ENCODE results near the gene GPSM1. TPM values are rescaled to one million over a fixed set of nuclear protein-coding genes. Genes with fewer than 3 reads are reported as not detected.

Gene GPSM1
- total RNA-seq, 1 donor from 2014 or later: 35.4 TPM

GRCh38 chr9:136341769-136342168 lies 14.4 kb downstream of the GPSM1 start:
- no peak for DNase-seq (ENCODE audit: extremely low spot score in 2 of 2)
- no peak for TF ChIP-seq POLR2AphosphoS5 (IDR thresholded peaks at IDR 0.05; ENCODE audit: insufficient read depth in 1 of 2, low read depth in 1 of 2)
- TF ChIP-seq POLR2A (IDR thresholded peaks at IDR 0.05): no peak
- no peak for TF ChIP-seq CTCF (IDR thresholded peaks at IDR 0.05)
- Histone ChIP-seq H3K4me1 (peaks cover 38% of the 10 kb centered on the region), H3K4me3 (peak overlapping the region in 1 of 2 donors; percentile 30), H3K27me3 (no peaks in the 10 kb centered on the region), H3K27ac (no peak overlapping the region), H3K36me3 (peaks cover 0 to 7% of the 10 kb centered on the region in 2 donors), H3K9me3 (no peaks in the 10 kb centered on the region)
- intact Hi-C loops (cut with DNase I): no loop called here

- Histone ChIP-seq H3K36me3 (peaks cover 0 to 7% of the 10 kb centered on the region in 2 donors), H3K27me3 (no peaks in the 10 kb centered on the region), H3K9me3 (no peaks in the 10 kb centered on the region), H3K4me3 (peak overlapping the region; percentile 30 to 46), H3K4me1 (peaks cover 45% of the 10 kb centered on the region), H3K27ac (peak overlapping the region; percentile 22)
- no peak for DNase-seq (ENCODE audit: extremely low spot score in 2 of 2)
- intact Hi-C loops (cut with DNase I): no loop called here
- TF ChIP-seq CTCF (IDR thresholded peaks at IDR 0.05) (no peak), POLR2A (IDR thresholded peaks at IDR 0.05) (no peak), POLR2AphosphoS5 (IDR thresholded peaks at IDR 0.05; ENCODE audit: insufficient read depth in 1 of 2, low read depth in 1 of 2) (no peak)
These were observed 15.1 kb downstream of the GPSM1 start for GRCh38 chr9:136342181-136343120.

GRCh38 chr9:136343121-136343883 lies 16.0 kb downstream of the GPSM1 start:
- no peak for DNase-seq (ENCODE audit: extremely low spot score in 2 of 2)
- H3K4me3 ChIP-seq: peak overlapping the region; percentile 30 to 46
- TF ChIP-seq POLR2A (IDR thresholded peaks at IDR 0.05) (no peak), CTCF (IDR thresholded peaks at IDR 0.05) (no peak), POLR2AphosphoS5 (IDR thresholded peaks at IDR 0.05; ENCODE audit: insufficient read depth in 1 of 2, low read depth in 1 of 2) (no peak)
- H3K36me3 ChIP-seq: peaks cover 0 to 2% of the 10 kb centered on the region in 2 donors
- H3K27me3 ChIP-seq: no peaks in the 10 kb centered on the region
- intact Hi-C loops (cut with DNase I): no loop called here
- peaks cover 45% of the 10 kb centered on the region for H3K4me1 ChIP-seq
- peak overlapping the region; percentile 22 for H3K27ac ChIP-seq
- no peaks in the 10 kb centered on the region for H3K9me3 ChIP-seq

- Histone ChIP-seq H3K9me3 (no peaks in the 10 kb centered on the region), H3K4me3 (no peak overlapping the region), H3K4me1 (peaks cover 45% of the 10 kb centered on the region), H3K27me3 (no peaks in the 10 kb centered on the region), H3K36me3 (no peaks in the 10 kb centered on the region), H3K27ac (no peak overlapping the region)
- no peak for DNase-seq (ENCODE audit: extremely low spot score in 2 of 2)
- intact Hi-C loops (cut with DNase I): no loop called here
- TF ChIP-seq POLR2A (IDR thresholded peaks at IDR 0.05): no peak
These were observed 16.5 kb downstream of the GPSM1 start for GRCh38 chr9:136343884-136344269.

- intact Hi-C loops (cut with DNase I): no loop called here
- no peak for TF ChIP-seq POLR2A (IDR thresholded peaks at IDR 0.05)
- TF ChIP-seq POLR2AphosphoS5 (IDR thresholded peaks at IDR 0.05; ENCODE audit: insufficient read depth in 1 of 2, low read depth in 1 of 2): no peak
- no peak for TF ChIP-seq CTCF (IDR thresholded peaks at IDR 0.05)
- peaks cover 45% of the 10 kb centered on the region for H3K4me1 ChIP-seq
- H3K27me3 ChIP-seq: no peaks in the 10 kb centered on the region
- H3K27ac ChIP-seq: peak overlapping the region; percentile 75
- H3K4me3 ChIP-seq: no peak overlapping the region
- H3K36me3 ChIP-seq: no peaks in the 10 kb centered on the region
- H3K9me3 ChIP-seq: no peaks in the 10 kb centered on the region
- DNase-seq (ENCODE audit: extremely low spot score in 2 of 2): no peak
These were observed 17.4 kb downstream of the GPSM1 start for GRCh38 chr9:136344544-136345280.
